Measurements from ENCODE around the gene PGA3. TPM values are rescaled to one million over a fixed set of nuclear protein-coding genes. Genes with fewer than 3 reads are reported as not detected.
A peak's percentile ranks its signal among the peaks of the same experiment; 100 is the strongest.
"Not testable (repeated sequence)": the region's sequence is repeated elsewhere in the genome, so short reads cannot be mapped to it uniquely, and the experiment has no call there.

Gene PGA3
- total and polyA plus RNA-seq, 7 donors, result 0.29 to 1.1 (median 0.97) TPM; not detected in 3

- peak in 3 of 4 donors; percentile 30 to 76 (median 32) for ATAC-seq
- intact Hi-C loops (cut with DNase I); H3K27me3 ChIP-seq (ENCODE audit: insufficient read depth in 3 of 3, low read length in 2 of 3); H3K9me3 ChIP-seq; H3K4me1 ChIP-seq; H3K36me3 ChIP-seq (ENCODE audit: insufficient read depth in 1 of 2, low read depth in 1 of 2); DNase-seq; H3K27ac ChIP-seq; H3K4me3 ChIP-seq: not testable (repeated sequence)
- WGBS, 3 donors, result no CpG with 5 or more reads among the region's 15 CpGs
Observed at GRCh38 chr11:61212202-61212601, 8.9 kb downstream of the PGA3 start.

- H3K4me3 ChIP-seq; ATAC-seq; intact Hi-C loops (cut with DNase I); H3K27me3 ChIP-seq (ENCODE audit: insufficient read depth in 3 of 3, low read length in 2 of 3); DNase-seq; H3K9me3 ChIP-seq; H3K4me1 ChIP-seq; H3K27ac ChIP-seq; H3K36me3 ChIP-seq (ENCODE audit: insufficient read depth in 1 of 2, low read depth in 1 of 2): not testable (repeated sequence)
- no CpG with 5 or more reads among the region's 3 CpGs for WGBS, 3 donors
Observed at GRCh38 chr11:61213711-61214324, 10.5 kb downstream of the PGA3 start.

GRCh38 chr11:61218306-61218705 lies 15.0 kb downstream of the PGA3 start:
- H3K4me1 ChIP-seq; ATAC-seq; DNase-seq; intact Hi-C loops (cut with DNase I); H3K27ac ChIP-seq; H3K9me3 ChIP-seq; H3K36me3 ChIP-seq (ENCODE audit: insufficient read depth in 1 of 2, low read depth in 1 of 2); H3K27me3 ChIP-seq (ENCODE audit: insufficient read depth in 3 of 3, low read length in 2 of 3); H3K4me3 ChIP-seq: not testable (repeated sequence)
- WGBS, 3 donors, result no CpG with 5 or more reads among the region's 4 CpGs

GRCh38 chr11:61219016-61219415 lies 15.7 kb downstream of the PGA3 start:
- H3K9me3 ChIP-seq; H3K27me3 ChIP-seq (ENCODE audit: insufficient read depth in 3 of 3, low read length in 2 of 3); H3K4me1 ChIP-seq; H3K4me3 ChIP-seq; H3K36me3 ChIP-seq (ENCODE audit: insufficient read depth in 1 of 2, low read depth in 1 of 2); DNase-seq; intact Hi-C loops (cut with DNase I); ATAC-seq; H3K27ac ChIP-seq: not testable (repeated sequence)
- 88 to 91% (median 88%) methylated on average over 5 of the region's 5 CpGs for WGBS, 3 donors

- ATAC-seq, result not testable (repeated sequence)
Observed at GRCh38 chr11:61222047-61222446, 18.7 kb downstream of the PGA3 start, which contains the start of gene PGA4. TSS of gene PGA4 (plus strand) at chr11:61222347. CDS start at chr11:61222401, 54 bp downstream.

GRCh38 chr11:61222692-61223091 lies 19.4 kb downstream of the PGA3 start:
- WGBS, 3 donors, result no CpG with 5 or more reads among the region's 5 CpGs
- H3K27me3 ChIP-seq (ENCODE audit: insufficient read depth in 3 of 3, low read length in 2 of 3); ATAC-seq; H3K4me3 ChIP-seq; H3K36me3 ChIP-seq (ENCODE audit: insufficient read depth in 1 of 2, low read depth in 1 of 2); H3K9me3 ChIP-seq; H3K27ac ChIP-seq; intact Hi-C loops (cut with DNase I); H3K4me1 ChIP-seq; DNase-seq: not testable (repeated sequence)

More at GRCh38 chr11:61222047-61222446, 18.7 kb downstream of the PGA3 start, which contains the start of gene PGA4:
- H3K36me3 ChIP-seq (ENCODE audit: insufficient read depth in 1 of 2, low read depth in 1 of 2); intact Hi-C loops (cut with DNase I); H3K27ac ChIP-seq; H3K4me1 ChIP-seq; DNase-seq; H3K4me3 ChIP-seq; H3K27me3 ChIP-seq (ENCODE audit: insufficient read depth in 3 of 3, low read length in 2 of 3); H3K9me3 ChIP-seq: not testable (repeated sequence)
- WGBS, 3 donors, result no CpG with 5 or more reads among the region's 8 CpGs

GRCh38 chr11:61226457-61227137 lies 23.3 kb downstream of the PGA3 start:
- H3K4me1 ChIP-seq; ATAC-seq; H3K27me3 ChIP-seq (ENCODE audit: insufficient read depth in 3 of 3, low read length in 2 of 3); intact Hi-C loops (cut with DNase I); DNase-seq; H3K36me3 ChIP-seq (ENCODE audit: insufficient read depth in 1 of 2, low read depth in 1 of 2); H3K9me3 ChIP-seq; H3K4me3 ChIP-seq; H3K27ac ChIP-seq: not testable (repeated sequence)
- WGBS, 3 donors, result no CpG with 5 or more reads among the region's 10 CpGs

- intact Hi-C loops (cut with DNase I); H3K4me3 ChIP-seq; H3K36me3 ChIP-seq (ENCODE audit: insufficient read depth in 1 of 2, low read depth in 1 of 2); ATAC-seq; H3K4me1 ChIP-seq; H3K9me3 ChIP-seq; H3K27ac ChIP-seq; DNase-seq; H3K27me3 ChIP-seq (ENCODE audit: insufficient read depth in 3 of 3, low read length in 2 of 3): not testable (repeated sequence)
- no CpG with 5 or more reads among the region's 6 CpGs for WGBS, 3 donors
Observed at GRCh38 chr11:61229458-61229857, 26.1 kb downstream of the PGA3 start.

GRCh38 chr11:61231033-61231432 lies 27.7 kb downstream of the PGA3 start:
- WGBS, 3 donors, result no CpG with 5 or more reads among the region's 15 CpGs
- H3K4me3 ChIP-seq; intact Hi-C loops (cut with DNase I); H3K27me3 ChIP-seq (ENCODE audit: insufficient read depth in 3 of 3, low read length in 2 of 3); H3K36me3 ChIP-seq (ENCODE audit: insufficient read depth in 1 of 2, low read depth in 1 of 2); H3K4me1 ChIP-seq; H3K27ac ChIP-seq; H3K9me3 ChIP-seq; DNase-seq: not testable (repeated sequence)
- ATAC-seq, result peak in 3 of 4 donors; percentile 30 to 69 (median 35)

- DNase-seq; H3K27ac ChIP-seq; H3K27me3 ChIP-seq (ENCODE audit: insufficient read depth in 3 of 3, low read length in 2 of 3); H3K4me1 ChIP-seq; intact Hi-C loops (cut with DNase I); H3K9me3 ChIP-seq; ATAC-seq; H3K36me3 ChIP-seq (ENCODE audit: insufficient read depth in 1 of 2, low read depth in 1 of 2); H3K4me3 ChIP-seq: not testable (repeated sequence)
- WGBS, 3 donors, result no CpG with 5 or more reads among the region's 5 CpGs
Observed at GRCh38 chr11:61231585-61231984, 28.3 kb downstream of the PGA3 start.

GRCh38 chr11:61232548-61233145 lies 29.3 kb downstream of the PGA3 start:
- H3K9me3 ChIP-seq; H3K36me3 ChIP-seq (ENCODE audit: insufficient read depth in 1 of 2, low read depth in 1 of 2); intact Hi-C loops (cut with DNase I); H3K27ac ChIP-seq; DNase-seq; H3K4me3 ChIP-seq; H3K27me3 ChIP-seq (ENCODE audit: insufficient read depth in 3 of 3, low read length in 2 of 3); H3K4me1 ChIP-seq; ATAC-seq: not testable (repeated sequence)
- no CpG with 5 or more reads among the region's 3 CpGs for WGBS, 3 donors

Measured in psoas muscle (tissue), 8 donors.